ENCODE results near the gene CRABP2. TPM values are rescaled to one million over a fixed set of nuclear protein-coding genes. Genes with fewer than 3 reads are reported as not detected.

The CRABP2 gene
- total and polyA plus RNA-seq, 2 of the 4 experiments (the other 2 are of a cell fraction): 6.3 to 15.7 TPM

GRCh38 chr1:156743367-156744302 is 38.3 kb upstream of the CRABP2 start:
- no peak overlapping the region for H3K4me3 ChIP-seq (ENCODE audit: insufficient read depth, low read depth, low read length)
- H4K8ac ChIP-seq (ENCODE audit: low read depth in 2 of 2, low read length in 2 of 2): no peak overlapping the region
- no peak overlapping the region for H3K4me2 ChIP-seq (ENCODE audit: low read depth, low read length)
- BruUV-seq (replicated peaks): no TSS peak
- peaks cover 22% of the 10 kb centered on the region for H3K36me3 ChIP-seq (ENCODE audit: control insufficient read depth, insufficient read depth, low read length)
- no peak overlapping the region for H2BK5ac ChIP-seq (ENCODE audit: low read depth, low read length, poor library complexity, severe bottlenecking)
- H3K23ac ChIP-seq (ENCODE audit: low read depth, low read length): no peak overlapping the region
- no peaks in the 10 kb centered on the region for H3K27me3 ChIP-seq (ENCODE audit: control insufficient read depth, insufficient read depth, low read length)
- H4K91ac ChIP-seq (ENCODE audit: insufficient read depth, low read depth, low read length): no peak overlapping the region
- H4K5ac ChIP-seq (ENCODE audit: low read depth, low read length): no peak overlapping the region
- no peak overlapping the region for H3K56ac ChIP-seq (ENCODE audit: extremely low read depth, insufficient read depth, low read length)
- in situ Hi-C loops (cut with MboI; ENCODE audit: low sequenced_read_pairs) (no loop called here), dilution Hi-C loops (cut with HindIII; ENCODE audit: low sequenced_read_pairs, unreplicated experiment) (no loop called here), intact Hi-C loops (cut with micrococcal nuclease) (no loop called here)
- 96% methylated on average over 9 of the region's 14 CpGs; no CpG with 5 or more reads in 1 of the 2 experiments for WGBS, 2 experiments (ENCODE audit: extremely low coverage in 2 of 2, insufficient read length in 1 of 2)
- no peak overlapping the region for H3K14ac ChIP-seq (replicated peaks; ENCODE audit: low read depth, low read length)
- no peak overlapping the region for H2AK5ac ChIP-seq (ENCODE audit: low read depth, low read length)
- ATAC-seq (ENCODE audit: low read depth): no peak
- peaks cover 21% of the 10 kb centered on the region for H3K4me1 ChIP-seq (ENCODE audit: control insufficient read depth, insufficient read depth, low read length)
- CTCF ChIA-PET: interaction anchor here (1.7 kb wide), 1 partner anchor 18 kb away, joined by 4 read pairs; no protein-coding TSS in a partner anchor
- H2BK15ac ChIP-seq (ENCODE audit: low read depth, low read length): no peak overlapping the region
- no peak overlapping the region for H3K4ac ChIP-seq (ENCODE audit: low read depth, low read length)
- H2AFZ ChIP-seq (replicated peaks; ENCODE audit: low read length, poor library complexity): no peak overlapping the region
- H2AK9ac ChIP-seq (replicated peaks; ENCODE audit: low read depth, low read length, poor library complexity): no peak overlapping the region
- no peak for DNase-seq
- no peak overlapping the region for H2BK20ac ChIP-seq (ENCODE audit: low read depth, low read length)
- H3K9me3 ChIP-seq (ENCODE audit: control insufficient read depth, insufficient read depth, low read length): no peaks in the 10 kb centered on the region
- 0 out of 2 replicates have a peak, but pooled peaks cover 11% of the 10 kb centered on the region for H4K20me1 ChIP-seq (ENCODE audit: insufficient read depth, low read length)
- peaks cover 22% of the 10 kb centered on the region; the same call in 1 of the 2 replicates for H3K9me1 ChIP-seq (ENCODE audit: insufficient read depth, low read length)
- no peak overlapping the region for H3K9ac ChIP-seq (ENCODE audit: low read depth, low read length)
- no peak overlapping the region for H3K27ac ChIP-seq (ENCODE audit: insufficient read depth, low read length)
- H3K18ac ChIP-seq (ENCODE audit: low read depth, low read length): no peak overlapping the region
- peaks cover 10 to 74% of the 10 kb centered on the region in 2 experiments; a peak in 3 of 4 replicates for H3K79me1 ChIP-seq (ENCODE audit: low read depth in 1 of 2, low read length in 2 of 2)
- POLR2A ChIA-PET (ENCODE audit: unreplicated experiment): no interaction called here
- no peak overlapping the region for H2BK120ac ChIP-seq (ENCODE audit: low read depth, low read length)
- TF ChIP-seq POLR2A (IDR thresholded peaks at IDR 0.05; ENCODE audit: low read depth, low read length) (no peak), RAD21 (IDR thresholded peaks at IDR 0.05; ENCODE audit: low read length) (no peak), USF2 (IDR thresholded peaks at IDR 0.05; ENCODE audit: low read depth, low read length) (no peak), CTCF (conservative IDR thresholded peaks at IDR 0.05; ENCODE audit: low read depth, low read length) (no peak), BHLHE40 (IDR thresholded peaks at IDR 0.05; ENCODE audit: low read depth, low read length) (no peak), NFE2L2 (IDR thresholded peaks at IDR 0.05; ENCODE audit: low read depth, low read length) (no peak), ELK1 (IDR thresholded peaks at IDR 0.05; ENCODE audit: borderline replicate concordance, low read depth, low read length) (no peak), MXI1 (IDR thresholded peaks at IDR 0.05; ENCODE audit: borderline replicate concordance, low read depth, low read length) (no peak), RCOR1 (IDR thresholded peaks at IDR 0.05; ENCODE audit: insufficient replicate concordance, low read length) (no peak), CHD1 (IDR thresholded peaks at IDR 0.05; ENCODE audit: low read depth, low read length) (no peak), MAFK (IDR thresholded peaks at IDR 0.05; ENCODE audit: low read depth, low read length) (no peak), CEBPB (IDR thresholded peaks at IDR 0.05; ENCODE audit: low read depth, low read length) (no peak), SMC3 (IDR thresholded peaks at IDR 0.05; ENCODE audit: low read depth, low read length) (no peak), MAZ (IDR thresholded peaks at IDR 0.05; ENCODE audit: borderline replicate concordance, low read depth, low read length) (no peak)
